Stimulated activated CD8-positive, alpha-beta memory T cell treated with anti-CD3 and anti-CD28 coated beads, Interleukin-4, amount 100 ng/mL, for 4 hours (primary cell): ENCODE results near the gene TRIM49D2.
"Not testable (repeated sequence)": the region's sequence is repeated elsewhere in the genome, so short reads cannot be mapped to it uniquely, and the experiment has no call there.

ENCODE experiments used
- DNase-seq, 2 donors: peaks; one replicate each; pipeline ENCODE4 v3.0.0-alpha.2; 2020; ENCODE audit warnings: low read depth in 2 of 2, low spot score in 1 of 2

The TRIM49D2 gene, protein sequence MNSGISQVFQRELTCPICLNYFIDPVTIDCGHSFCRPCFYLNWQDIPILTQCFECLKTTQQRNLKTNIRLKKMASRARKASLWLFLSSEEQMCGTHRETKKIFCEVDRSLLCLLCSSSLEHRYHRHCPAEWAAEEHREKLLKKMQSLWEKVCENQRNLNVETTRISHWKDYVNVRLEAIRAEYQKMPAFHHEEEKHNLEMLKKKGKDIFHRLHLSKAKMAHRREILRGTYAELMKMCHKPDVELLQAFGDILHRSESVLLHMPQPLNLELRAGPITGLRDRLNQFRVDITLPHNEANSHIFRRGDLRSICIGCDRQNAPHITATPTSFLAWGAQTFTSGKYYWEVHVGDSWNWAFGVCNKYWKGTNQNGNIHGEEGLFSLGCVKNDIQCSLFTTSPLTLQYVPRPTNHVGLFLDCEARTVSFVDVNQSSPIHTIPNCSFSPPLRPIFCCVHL

DNA sequence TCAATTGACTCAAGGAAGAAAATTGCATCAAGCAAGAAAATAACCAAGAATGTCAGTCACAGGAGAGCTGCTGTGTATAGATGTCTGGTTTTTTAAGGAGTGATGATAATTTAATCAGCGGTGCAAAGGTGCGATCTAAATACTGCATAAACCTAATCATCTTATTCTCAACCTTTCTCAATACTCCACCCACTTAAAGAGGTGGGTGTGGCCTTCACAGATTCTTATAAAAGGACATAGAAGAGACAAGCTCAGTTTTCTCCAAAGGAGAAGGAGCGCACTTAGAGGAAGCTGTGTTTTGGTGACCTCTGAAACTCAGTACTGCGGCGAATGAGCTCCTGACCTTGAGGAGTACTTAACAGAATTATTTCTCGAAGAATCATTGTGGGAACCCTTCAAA lies at the start of gene TRIM49D2:
Gene TRIM49D2 (plus strand): TSS at position 301 of the 400 bp plus-strand sequence. CDS start 2,698 bp downstream, outside the sequence.
- not testable (repeated sequence) for DNase-seq

DNA sequence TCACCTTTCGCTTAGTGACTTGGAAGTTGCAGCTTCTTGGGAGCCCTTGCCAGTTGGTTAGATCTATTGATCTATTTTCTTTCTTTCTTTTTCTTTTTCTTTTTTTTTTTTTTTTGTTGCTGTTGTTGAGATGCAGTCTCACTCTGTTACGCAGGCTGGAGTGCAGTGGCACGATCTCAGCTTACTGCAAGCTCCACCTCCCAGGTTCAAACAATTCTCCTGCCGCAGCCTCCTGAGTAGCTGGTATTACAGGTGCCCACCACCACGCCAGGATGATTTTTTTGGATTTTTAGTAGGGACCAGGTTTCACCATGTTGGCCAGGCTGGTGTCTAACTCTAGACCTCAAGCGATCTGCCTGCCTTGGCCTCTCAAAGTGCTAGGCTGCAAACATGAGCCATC lies 46.4 kb upstream of the TRIM49D2 start:
- not testable (repeated sequence) for DNase-seq

DNA sequence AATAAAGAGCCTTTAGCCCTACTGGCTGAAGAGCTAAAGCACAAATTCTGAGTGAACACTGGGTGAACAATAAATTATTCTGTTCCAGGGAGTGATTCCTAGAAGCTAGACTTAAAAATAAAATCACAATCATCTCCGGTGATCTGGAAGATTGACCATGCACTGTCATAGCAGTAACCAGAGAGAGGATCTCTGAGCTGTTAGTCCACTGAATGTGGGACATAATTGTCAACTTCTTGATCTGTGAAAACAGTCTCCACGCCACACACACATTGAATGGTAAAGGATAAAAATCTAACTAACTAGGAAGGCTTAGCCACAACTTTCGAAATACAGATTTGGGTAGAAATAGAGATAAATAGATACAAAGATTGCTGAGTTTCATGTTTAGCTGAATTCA lies 30.6 kb upstream of the TRIM49D2 start:
- not testable (repeated sequence) for DNase-seq

DNA sequence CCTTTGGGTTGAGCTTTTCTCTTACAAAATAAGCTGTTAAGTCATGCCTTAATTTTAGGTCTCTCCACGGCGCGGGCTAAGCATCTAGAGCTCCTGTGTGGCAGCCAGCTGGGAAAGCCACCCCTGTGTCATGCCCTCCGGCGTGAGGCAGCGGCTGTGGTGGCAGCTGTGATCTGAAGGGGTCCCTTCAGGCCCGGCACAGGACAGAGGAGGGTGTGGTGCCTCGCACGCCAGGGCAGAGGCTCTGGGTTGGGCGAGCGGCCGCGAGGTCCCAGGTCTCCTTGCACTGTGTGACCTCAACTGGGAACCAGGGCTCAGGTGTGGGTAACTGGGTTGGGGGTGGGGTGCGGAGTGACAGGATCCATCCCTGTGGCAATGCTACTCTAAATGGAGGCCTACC lies 23.1 kb upstream of the TRIM49D2 start:
- not testable (repeated sequence) for DNase-seq

DNA sequence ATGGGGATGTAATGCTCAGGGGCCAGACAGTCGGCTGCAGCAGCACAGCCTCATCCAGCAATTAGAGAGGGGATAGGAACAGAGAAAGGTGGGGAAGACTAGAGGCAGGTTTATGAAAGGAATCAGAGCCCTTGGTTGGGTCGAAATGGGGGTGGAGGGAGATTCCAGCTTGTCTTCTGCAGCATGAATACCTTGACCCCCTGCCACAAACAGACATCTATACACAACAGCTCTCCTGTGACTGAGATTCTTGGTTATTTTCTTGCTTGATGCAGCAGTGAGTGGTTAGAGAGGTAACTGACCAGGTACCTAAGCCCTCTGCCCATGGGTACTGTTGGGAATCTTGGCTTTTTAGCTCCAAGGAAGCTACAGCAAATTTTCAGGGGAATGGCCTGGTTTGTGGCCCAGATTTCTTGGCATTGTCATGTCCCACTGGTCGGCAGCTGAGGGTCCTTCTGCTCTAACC lies 1.6 kb upstream of the TRIM49D2 start, which contains the start of gene TRIM49D1:
Gene TRIM49D1 (minus strand): TSS at position 51 of the 466 bp plus-strand sequence. CDS start 4,535 bp downstream, outside the sequence.
- no peak for DNase-seq

DNA sequence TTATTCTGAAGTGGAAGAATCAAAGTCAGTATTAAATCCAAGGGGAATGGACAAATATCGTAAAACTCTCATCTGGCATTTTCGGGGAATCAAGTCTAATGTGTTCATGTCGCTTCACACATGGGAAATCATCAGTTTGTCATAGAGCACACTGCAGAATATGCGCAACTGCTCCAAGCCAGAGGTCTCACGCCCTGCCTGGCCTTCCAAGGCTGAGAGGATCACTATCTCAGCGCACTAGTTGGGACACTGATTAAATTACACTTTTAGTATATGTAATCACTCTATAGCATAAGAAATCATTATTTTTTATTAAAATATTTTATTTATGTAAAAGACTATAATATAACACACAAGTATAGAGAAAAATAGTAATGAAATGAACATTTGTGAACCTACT lies 37.0 kb downstream of the TRIM49D2 start:
- DNase-seq = not testable (repeated sequence)

DNA sequence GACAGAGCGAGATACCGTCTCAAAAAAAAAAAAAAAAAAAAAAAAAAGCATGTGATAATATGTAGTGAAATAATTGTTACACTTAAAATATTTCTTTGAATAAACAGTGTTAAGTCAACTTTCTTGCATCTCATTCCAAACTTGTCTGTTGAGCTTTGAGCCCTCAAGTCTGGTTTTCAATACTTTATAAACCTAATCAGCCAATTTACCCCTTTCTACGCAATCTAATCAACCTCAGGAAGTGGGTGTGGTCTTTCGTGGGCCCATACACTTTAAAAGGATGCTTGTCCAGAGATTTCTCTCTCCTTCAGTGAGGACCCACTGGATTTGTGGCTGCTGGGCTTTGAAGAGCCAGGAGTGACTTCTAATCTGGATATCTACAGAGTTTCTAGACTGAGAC lies 41.9 kb downstream of the TRIM49D2 start, which contains the start of gene TRIM64:
Gene TRIM64 (plus strand): TSS at position 301 of the 400 bp plus-strand sequence. CDS start 2,467 bp downstream, outside the sequence.
- not testable (repeated sequence) for DNase-seq
